ENCODE measurements around the gene DCTPP1.
"Not testable (repeated sequence)": the region's sequence is repeated elsewhere in the genome, so short reads cannot be mapped to it uniquely, and the experiment has no call there.

The DCTPP1 gene

DNA sequence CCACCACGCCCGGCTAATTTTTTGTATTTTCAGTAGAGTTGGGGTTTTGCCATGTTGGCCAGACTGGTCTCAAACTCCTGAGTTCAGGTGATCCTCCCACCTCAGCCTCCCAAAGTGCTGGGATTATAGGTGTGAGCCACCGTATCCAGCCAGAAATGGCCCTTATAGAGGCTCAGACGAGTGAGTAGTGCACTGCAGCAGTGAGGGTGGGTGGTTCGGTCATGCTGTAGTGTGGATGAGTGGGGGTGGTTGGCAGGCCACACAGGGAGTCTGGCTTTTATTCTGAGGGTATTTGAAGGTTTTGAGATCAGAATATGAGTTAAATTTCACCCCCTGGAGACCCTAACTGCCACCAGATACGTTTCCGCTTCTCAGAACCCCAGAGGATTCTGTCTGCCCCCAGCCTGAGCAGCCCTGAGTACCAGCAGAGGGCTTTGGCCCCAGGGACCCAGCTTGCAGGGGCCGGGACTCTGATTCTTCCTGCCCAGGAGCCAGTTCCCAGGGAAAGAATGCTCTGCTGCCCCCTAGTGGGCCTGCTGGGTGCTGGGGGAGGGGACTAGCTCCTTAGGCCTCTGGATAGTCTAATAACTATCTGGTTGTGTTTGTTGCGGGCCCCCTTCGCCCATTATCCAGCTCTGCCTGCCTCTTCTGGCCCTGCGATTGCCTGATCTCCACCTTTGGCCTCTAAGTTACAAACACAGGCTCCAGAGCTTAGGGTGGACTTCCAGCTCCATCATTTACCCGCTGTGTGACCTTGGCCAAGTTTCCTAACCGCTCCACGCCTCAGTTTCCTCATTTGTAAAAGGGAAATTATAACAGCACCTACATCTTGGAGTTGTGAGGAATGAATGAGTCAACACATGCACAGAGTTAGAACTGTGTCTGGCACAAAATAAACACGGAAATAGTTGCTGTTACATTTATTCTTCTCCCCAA lies 20.4 kb downstream of the DCTPP1 start:
- DNase-seq = peak; percentile 77 to 94 (median 88)

DNA sequence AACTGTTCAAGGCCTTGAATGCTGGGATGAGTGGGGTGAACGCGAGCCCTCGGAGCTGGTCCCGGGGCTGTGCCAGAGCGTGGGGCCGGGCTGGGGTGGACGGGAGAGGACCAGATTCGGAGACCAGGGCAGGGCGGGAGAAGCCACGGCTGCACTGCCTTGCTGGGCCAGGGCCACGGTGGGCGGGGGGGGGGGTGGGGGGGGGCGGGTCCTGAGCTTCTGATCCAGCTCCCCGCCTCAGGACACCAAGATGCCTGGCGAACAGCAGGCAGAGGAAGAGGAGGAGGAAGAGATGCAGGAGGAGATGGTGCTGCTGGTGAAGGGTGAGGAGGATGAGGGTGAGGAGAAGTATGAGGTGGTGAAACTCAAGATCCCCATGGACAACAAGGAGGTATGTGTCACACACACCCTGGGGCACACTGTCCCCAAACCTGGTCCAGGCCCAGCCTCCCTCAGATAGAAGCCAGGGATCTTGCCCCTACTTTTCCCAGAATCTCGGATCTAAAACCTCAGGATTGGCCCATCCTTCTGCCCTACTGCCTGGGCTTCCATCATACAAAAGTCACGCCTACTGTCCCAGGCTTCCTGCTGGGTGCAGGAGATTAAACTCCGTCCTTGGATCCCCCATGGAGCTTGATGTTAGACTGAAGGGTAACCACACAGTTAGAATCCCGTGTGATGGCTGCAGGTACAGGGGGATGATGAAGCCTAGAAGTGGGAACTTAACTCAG lies 21.9 kb downstream of the DCTPP1 start:
- DNase-seq = peak in 1 of 6 experiments; percentile 26

DNA sequence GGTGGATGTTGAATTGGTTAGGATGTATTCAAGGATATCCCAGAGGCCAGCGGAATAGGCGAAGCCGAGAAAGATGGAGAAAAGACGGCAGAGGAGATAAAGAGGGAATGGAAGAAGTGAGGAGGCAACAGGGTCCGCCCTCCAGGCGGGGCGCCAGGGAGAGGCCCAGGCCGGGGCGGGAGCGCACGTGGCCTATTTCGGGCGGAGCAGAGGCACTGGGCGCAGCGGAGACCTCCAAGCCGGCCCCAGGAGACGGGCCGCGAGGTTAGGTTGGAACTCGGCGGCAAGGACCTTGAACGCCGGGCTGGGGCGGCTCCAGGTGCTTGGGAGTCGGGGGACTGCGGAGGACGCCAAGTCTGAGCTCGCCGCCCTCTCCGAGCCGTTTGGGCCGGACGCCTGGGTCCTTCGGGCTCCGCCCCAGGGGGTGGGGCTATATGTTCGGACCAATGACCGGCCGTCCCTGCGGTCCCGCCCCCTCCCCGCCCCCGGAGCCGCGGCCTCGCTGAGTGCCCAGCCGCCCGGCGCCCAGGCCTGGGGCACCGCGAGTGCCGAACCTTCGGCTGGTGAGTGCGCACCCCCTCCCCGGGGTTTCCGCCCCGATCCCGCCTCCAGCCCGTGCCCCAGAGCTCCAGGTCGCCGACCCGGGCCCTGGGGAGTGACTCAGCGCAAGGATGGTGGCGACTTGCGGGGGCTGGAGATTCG lies 22.6 kb downstream of the DCTPP1 start, which contains the start of gene ZNF771:
Gene ZNF771, plus strand, starts transcription at position 505 of the 702 bp plus-strand sequence. CDS start 448 bp downstream, outside the sequence.
- peak; percentile 43 to 86 (median 74) for DNase-seq

DNA sequence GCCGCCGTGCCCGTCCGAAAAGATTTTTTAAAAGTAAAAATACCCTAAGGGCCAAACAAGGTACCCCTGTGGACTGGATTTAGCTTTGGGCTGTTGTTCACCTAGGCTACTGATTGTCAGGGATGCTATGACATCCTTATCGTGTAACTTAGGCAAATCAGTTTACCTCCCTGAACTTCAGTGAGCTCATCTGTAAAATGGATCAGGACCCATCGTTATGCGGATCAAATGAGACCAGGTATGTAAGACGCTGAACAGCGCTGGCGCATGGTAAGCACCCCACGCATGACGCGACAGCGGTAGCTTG lies 23.1 kb downstream of the DCTPP1 start:
- no peak for DNase-seq

DNA sequence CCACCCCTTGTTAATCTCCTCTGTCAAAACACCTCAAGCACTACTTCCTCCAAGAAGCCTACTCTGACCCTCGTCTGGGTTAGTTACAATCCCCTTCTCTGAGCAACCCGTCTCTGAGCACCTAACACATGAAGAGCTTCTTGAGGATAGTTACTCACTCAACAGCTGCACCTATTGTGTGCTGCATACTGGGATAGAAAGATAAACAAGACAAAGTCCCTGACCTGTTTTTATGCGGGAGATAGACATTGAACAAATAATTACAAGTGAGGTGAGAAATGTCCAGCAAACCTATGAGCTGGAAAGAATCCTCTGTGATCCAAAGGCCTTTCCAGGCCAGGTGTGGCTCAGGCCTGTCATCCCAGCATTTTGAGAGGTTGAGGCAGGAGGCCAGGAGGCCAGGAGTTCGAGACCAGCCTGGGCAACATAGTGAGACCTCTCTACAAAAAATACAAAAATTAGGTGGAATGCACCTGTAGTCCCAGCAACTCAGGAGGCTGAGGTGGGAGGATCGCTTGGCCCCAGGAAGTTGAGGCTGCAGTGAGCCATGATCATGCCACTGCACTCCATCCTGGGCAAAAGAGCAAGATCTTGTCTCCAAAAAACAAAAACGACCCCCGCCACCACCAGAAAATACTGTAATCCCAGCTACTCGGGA lies 27.9 kb downstream of the DCTPP1 start:
- no peak for DNase-seq

DNA sequence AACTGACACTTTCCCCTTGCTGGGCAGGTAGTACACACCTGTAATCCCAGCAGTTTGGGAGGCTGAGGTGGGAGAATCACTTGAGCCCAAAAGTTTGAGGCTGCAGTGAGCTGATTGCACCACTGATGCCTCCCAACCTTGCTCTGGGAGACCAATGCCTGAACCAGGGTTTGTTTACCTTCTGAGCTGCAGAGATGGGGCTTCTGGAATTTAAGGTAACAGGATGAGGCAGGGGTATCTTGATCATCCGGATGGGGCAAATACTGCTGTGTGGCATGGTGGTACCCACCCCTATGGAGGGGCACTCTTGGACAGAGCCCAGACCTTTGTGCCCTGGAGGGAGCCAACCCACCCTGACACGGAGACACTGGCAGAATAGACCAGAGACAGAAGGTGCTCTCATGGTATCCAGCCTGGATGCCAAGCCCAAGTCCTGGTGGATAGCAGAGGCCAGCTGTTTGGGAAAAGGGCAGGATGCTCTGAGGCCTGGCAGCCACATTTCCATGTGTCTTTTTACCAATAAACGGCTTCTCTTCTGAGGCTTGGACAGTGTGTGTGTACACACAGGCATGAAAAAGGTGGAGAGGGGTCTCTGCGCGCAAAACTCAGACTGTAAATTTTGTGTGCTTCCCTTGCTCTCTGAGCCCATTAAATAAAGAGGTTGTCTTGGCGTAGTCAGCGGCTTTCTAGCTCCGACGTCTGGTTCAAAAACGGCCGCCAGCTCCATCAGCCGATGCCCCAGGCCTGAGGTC lies 30.2 kb downstream of the DCTPP1 start:
- no peak for DNase-seq

DNA sequence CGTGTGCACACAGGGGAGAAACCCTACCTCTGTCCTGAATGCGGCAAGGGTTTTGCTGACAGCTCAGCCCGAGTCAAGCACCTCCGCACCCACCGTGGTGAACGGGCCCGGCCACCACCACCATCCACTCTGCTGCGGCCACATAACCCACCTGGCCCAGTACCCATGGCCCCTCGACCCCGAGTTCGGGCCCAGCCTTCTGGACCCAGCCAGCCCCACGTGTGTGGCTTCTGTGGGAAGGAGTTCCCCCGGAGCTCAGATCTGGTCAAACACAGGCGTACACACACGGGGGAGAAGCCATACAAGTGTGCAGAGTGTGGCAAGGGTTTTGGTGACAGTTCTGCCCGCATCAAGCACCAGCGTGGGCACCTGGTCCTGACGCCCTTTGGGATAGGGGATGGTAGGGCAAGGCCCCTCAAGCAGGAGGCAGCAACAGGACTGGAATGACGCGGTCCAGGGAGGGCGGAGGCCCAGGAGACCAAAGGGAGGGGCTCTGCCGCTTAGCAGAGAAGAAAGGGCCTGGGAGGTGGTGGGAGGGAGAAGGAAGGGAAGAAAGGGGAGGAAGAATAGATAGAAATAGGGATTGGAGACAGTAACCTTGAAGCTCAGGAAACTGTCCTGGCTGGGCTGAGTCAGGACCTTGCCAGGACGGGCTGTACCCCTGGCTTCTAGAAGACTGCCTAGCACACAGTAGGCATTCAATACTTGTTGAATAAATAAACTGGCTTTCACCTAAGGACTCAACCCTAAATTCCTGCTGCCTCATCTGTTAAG lies 31.0 kb downstream of the DCTPP1 start:
- no peak for DNase-seq

DNA sequence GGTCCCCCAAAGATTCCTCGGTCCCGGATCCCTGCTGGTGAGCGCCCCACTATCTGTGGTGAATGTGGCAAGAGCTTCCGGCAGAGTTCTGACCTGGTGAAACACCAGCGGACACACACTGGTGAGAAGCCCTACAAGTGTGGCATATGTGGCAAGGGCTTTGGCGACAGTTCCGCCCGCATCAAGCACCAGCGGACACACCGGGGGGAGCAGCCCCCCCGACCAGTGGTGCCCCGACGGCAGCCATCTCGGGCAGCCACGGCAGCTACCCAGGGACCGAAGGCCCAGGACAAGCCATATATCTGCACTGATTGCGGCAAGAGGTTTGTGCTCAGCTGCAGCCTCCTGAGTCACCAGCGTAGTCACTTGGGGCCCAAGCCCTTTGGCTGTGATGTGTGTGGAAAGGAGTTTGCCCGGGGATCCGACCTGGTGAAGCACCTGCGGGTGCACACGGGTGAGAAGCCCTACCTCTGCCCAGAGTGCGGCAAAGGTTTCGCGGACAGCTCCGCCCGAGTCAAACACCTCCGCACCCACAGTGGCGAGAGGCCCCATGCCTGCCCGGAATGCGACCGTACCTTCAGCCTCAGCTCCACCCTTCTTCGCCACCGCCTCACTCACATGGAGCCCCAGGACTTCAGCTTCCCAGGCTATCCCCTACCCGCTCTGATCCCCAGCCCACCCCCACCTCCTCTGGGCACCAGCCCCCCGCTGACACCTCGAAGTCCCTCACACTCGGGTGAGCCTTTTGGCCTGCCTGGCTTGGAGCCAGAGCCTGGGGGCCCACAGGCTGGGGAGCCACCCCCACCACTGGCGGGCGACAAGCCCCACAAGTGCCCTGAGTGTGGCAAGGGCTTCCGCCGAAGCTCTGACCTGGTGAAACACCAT lies 31.8 kb downstream of the DCTPP1 start:
- no peak for DNase-seq

DNA sequence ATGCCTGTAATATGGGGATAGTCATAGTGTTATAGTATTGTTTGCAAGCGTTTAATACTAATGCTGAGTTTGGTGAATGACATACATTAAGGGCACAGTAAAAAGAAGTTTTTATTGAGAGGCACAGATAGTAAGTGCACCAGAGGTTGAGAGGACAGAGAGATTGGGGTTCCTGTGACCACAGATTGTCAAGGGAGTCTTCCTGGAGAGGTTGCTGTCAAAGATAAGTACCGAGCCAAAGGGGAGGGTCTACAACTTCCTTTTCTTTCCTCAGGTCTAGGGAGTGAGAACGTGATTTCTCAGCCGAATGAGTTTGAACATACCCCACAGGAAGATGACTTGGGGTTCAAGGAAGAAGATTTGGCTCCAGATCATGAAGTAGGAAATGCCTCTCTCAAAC lies 32.8 kb downstream of the DCTPP1 start:
- no peak for DNase-seq

DNA sequence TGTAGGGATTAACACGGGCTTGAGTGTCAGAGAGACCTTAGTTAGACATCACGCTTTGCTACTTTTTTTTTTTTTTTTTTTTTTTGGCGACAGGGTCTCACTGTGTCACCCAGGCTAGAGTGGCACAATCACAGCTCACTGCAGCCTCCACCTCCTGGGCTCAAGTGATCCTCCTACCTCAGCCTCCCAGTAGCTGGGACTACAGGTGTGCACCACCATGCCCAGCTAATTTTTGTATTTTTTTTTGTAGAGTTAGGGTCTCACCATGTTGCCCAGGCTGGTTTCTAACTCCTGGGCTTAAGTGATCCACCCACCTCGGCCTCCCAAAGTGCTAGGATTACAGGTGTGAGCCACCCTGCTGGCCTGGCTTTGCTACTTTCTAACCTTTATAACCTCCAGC lies 33.2 kb downstream of the DCTPP1 start:
- DNase-seq = not testable (repeated sequence)

DNA sequence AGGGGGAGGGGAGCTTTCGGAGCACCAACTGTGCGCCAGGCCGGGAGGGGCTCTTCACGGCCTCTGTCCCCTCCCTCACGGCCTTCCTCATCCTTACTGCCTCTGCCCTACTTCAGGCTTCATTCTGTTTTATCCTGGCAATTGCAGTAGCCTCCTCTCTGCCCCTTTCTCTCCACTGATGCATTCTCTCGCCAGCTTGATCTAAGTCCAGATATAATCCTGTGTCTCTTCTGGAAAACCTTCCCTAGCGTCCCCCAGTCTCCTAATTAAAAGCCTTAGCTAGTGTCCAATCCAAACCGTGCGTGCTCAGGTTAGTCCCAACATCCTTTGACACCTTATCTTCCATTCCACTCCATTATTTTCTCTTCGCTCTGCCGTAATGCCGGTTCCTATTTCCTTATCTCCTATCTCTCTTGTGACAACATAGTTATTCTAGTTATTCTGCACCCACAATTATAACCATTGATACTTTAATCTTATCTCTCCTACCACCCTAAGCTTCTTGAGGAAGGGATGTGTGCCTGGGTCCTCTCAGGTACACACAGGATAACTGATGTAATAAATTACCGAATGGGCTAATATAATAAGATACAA lies 33.7 kb downstream of the DCTPP1 start:
- DNase-seq = no peak

DNA sequence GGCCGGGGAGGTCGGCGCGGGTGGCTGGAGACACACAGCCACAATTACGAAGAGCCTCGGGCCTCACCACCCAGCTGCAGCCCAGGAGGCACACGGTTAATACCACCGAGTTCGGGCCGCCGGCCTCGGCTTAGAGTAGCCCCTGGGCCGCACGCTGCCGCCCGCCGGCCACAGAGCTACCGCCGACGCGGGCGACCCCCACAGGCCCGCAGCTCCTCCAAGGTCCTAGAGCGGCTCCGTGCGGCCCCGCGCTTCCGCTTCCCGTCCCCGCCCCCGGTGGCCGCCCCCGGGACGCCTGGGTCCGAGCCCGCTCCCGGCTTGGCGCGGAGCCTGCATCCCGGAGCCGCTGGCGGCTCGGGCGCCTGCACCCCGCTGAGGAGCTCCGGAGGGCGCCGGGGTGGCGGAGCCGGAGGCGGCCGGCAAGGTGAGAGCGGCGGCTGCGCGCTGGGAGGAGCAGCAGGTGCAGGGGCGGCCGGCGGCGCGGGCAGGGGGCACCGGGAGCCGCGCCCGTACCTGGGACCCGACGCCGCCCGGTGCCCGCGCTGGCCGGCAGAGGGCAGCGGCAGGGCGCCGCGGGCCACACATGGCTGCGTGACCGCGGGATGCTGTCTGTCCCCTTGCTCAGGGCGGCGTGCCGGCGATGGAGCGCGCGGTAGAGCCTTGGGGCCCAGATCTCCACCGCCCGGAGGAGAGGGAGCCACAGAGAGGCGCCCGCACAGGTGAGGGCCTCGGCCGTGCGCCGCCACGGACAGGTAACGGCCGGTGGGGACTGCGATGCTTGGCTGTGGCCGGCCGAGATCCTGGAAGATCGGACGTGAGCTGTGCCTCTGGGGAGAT lies 34.5 kb downstream of the DCTPP1 start, which contains the start of gene ZNF48:
Gene ZNF48, plus strand, starts transcription at position 266 of the 837 bp plus-strand sequence. Its CDS starts 375 bp downstream, at position 641.
- DNase-seq = peak in 5 of 6 experiments; percentile 20 to 56 (median 39)

DNA sequence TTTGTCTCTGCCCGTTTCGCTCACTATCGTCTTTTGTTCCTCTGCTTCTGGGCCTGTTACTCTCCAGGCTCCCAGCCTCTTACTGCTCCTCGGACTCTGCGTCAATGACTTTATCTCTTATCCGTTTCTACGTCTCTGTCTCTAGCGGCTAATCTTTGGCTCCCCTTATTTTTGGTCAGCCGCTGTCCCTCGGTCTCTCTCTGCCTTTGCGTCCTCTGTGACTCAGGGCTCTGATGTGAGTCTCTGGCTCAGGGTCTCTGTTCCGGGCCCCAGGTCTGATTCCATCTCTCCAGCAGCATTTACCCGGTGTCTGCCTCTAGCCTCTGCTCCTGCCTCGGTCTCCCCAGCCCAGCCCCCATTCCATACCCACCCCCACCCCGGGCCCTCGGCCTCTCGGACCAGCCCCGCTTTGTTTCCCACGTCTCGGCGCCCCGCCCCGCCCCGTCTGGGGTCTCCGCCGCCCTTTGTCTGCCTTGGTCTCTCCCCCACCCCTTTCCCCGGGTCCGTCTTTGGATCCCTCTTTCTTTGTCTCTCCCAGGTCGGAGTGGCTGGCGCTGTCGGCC lies 35.2 kb downstream of the DCTPP1 start:
- peak in 1 of 6 experiments; percentile 10 for DNase-seq

DNA sequence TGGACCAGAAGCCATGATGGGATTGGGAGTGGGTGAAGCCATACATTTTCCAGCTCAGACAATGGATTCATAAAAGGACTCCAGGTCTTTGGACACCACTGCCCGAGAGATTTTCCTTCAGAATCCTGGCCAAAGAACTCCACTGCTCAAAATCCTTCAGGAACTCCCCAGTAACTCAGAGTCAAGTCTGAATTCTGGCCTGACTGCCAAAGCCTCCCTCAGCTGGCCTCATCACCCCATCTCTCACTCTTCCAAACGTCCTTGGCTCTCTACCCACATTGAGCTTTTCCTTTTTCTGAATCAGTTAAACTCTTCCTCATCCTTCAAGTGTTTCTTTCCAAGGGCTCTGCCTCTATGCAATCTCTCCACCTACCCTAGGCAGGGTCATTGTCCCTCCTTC lies 46.3 kb downstream of the DCTPP1 start:
- no peak for DNase-seq

DNA sequence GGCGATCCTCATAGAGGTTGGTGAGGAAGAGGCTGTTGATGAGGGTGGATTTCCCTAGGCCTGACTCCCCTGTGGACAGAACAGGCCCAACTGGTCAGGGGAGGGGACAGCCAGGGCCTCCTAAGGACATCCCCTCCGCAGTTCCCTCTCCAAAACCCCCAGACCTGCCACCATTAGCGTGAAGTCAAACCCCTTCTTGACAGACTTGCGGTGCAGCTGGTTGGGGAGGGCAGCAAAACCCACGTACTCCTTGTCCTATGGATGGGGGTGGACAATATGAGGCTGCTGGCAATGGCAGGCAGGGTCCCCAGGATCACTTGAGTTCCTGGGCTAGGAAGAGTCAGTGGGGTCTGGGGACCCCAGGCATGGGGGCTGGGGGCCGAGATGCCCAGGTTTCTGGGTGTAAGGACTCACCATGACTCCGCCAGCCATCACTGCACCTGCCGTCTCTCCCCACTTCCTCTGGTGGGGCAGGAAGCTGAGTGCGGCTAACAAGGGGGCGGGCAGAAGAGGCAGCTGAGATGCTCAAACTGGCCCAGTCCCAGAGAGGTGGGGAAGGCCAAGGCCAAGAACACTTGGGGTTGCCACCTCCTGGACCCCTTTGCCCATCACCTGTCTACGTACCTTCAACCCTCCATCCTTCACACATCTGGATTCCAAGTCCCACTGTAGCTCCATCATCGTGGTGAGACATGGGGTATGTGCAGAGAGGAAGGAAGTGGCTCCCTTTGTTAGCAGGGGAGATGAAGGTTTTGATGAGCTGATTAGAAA lies 47.5 kb downstream of the DCTPP1 start, which contains the start of gene SEPTIN1:
Gene SEPTIN1, minus strand, starts transcription at position 451 of the 771 bp plus-strand sequence. Its CDS starts 19 bp downstream, at position 432.
- peak; percentile 53 to 84 (median 68) for DNase-seq

DNA sequence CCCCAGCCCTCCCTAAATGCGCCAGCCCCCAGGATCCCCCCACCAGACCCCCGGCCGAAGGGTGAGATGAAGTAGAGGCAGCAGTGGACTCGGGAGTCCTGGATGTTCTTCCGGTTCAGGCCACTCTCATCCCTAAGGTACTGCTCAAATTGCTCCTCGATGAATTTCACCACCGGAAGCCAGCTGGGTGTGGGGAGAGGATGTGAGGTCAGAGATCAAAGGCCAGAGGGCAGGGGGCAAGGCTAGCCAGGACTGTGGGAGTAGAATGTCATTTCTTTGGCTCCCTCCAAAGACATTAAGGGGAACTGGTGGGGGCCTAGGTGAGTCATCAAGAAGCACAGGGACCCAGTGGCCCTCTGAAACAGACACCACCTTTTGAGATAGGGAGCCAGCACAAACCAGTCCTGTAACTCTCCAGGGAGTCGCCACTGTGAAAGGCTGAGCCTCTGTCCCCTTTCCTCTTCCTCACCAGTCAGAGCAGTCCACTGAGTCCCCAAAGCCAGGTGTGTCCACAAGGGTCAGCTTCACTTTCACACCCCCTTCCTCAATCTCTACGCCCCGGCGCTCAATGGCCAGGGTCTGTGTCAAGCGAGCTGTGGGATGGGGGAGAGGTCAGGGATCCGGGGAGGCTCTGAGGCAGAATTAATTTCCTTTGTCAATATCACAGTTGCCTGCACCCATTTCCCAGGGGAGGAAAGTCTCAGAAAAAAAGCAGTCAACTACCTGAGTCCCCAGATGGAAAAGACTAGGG lies 48.4 kb downstream of the DCTPP1 start:
- peak in 1 of 6 experiments; percentile 14 for DNase-seq
